ENCODE measurements around the gene IGF2BP2. TPM values are rescaled to one million over a fixed set of nuclear protein-coding genes. Genes with fewer than 3 reads are reported as not detected.

IGF2BP2 gene
- total RNA-seq: 38.6 and 67.6 TPM in 2 replicates

GRCh38 chr3:185825006-185825638, at the start of gene IGF2BP2:
IGF2BP2 (minus strand) TSS chr3:185825042; CDS start chr3:185824960, 82 bp downstream.

Other genes starting within 250 kb of the IGF2BP2 start
- 38.6 and 51.1 TPM in 2 replicates for gene SENP2, start 238.7 kb downstream of the IGF2BP2 start, total RNA-seq
- gene TRA2B, start 113.0 kb upstream of the IGF2BP2 start, total RNA-seq: 130 and 177 TPM in 2 replicates

Measured in nasal cavity respiratory epithelium epithelial cell of viscerocranial mucosa (primary cell).